GM12872 (cell line): ENCODE data around the gene ZNF837.

Experiments used
- CTCF ChIP-seq: IDR thresholded peaks from 3 replicates; pipeline ENCODE4 v1.5.1; 2011; ENCODE audit warnings: low read depth, mild to moderate bottlenecking, low read length, moderate library complexity; ENCODE audit not compliant: insufficient read depth

ZNF837 gene

GRCh38 chr19:58407658-58408151 is 26.9 kb upstream of the ZNF837 start:
- TF ChIP-seq CTCF, result no peak

- peak; percentile 34; the same call in 1 of the 3 replicates for TF ChIP-seq CTCF
Measured at GRCh38 chr19:58406818-58407657, 26.2 kb upstream of the ZNF837 start.

GRCh38 chr19:58401840-58402421 is 21.1 kb upstream of the ZNF837 start:
- no peak for TF ChIP-seq CTCF

GRCh38 chr19:58400916-58401839 is 20.3 kb upstream of the ZNF837 start:
- TF ChIP-seq CTCF, result peak; percentile 17; the same call in 1 of the 3 replicates

GRCh38 chr19:58400316-58400915 is 19.6 kb upstream of the ZNF837 start:
- TF ChIP-seq CTCF, result no peak

- TF ChIP-seq CTCF, result no peak
Measured at GRCh38 chr19:58399903-58400302, 19.1 kb upstream of the ZNF837 start.
